ENCODE data around the gene PCP2. TPM values are rescaled to one million over a fixed set of nuclear protein-coding genes. Genes with fewer than 3 reads are reported as not detected.

The PCP2 gene
- total and polyA plus RNA-seq, 2 donors (not counting 1 experiment from before 2014, with no cell fraction given): not detected

GRCh38 chr19:7662657-7663056 lies 29.1 kb upstream of the PCP2 start:
- Histone ChIP-seq H3K4me3 (replicated peaks in 1 of 4; ENCODE audit: control extremely low read depth in 1 of 4, insufficient read depth in 1 of 4, low read depth in 3 of 4, low read length in 4 of 4) (no peak overlapping the region), H2AFZ (ENCODE audit: low read length) (no peak overlapping the region), H3K9me3 (ENCODE audit: control insufficient read depth, insufficient read depth, low read depth, low read length) (no peaks in the 10 kb centered on the region), H3K36me3 (ENCODE audit: control insufficient read depth, insufficient read depth, low read length) (no peaks in the 10 kb centered on the region), H3K27ac (ENCODE audit: insufficient read depth, low read length) (no peak overlapping the region), H3K9ac (ENCODE audit: insufficient read depth, low read length) (no peak overlapping the region), H3K79me2 (ENCODE audit: control insufficient read depth, insufficient read depth, low read length) (no peaks in the 10 kb centered on the region), H3K27me3 (ENCODE audit: control insufficient read depth, insufficient read depth, low read length) (no peaks in the 10 kb centered on the region), H3K4me1 (ENCODE audit: control insufficient read depth, extremely low read depth, insufficient read depth, low read length) (no peaks in the 10 kb centered on the region), H3K4me2 (ENCODE audit: extremely low read depth, insufficient read depth, low read length) (no peak overlapping the region), H4K20me1 (ENCODE audit: control insufficient read depth, extremely low read depth, insufficient read depth, low read length) (no peaks in the 10 kb centered on the region)
- no peak for DNase-seq (ENCODE audit: low read depth in 2 of 2)
- TF ChIP-seq CTCF (conservative IDR thresholded peaks at IDR 0.05 in 1 of 2, IDR thresholded peaks at IDR 0.05 in 1 of 2; ENCODE audit: low read depth in 1 of 2, low read length in 2 of 2) (no peak), EZH2 (IDR thresholded peaks at IDR 0.05; ENCODE audit: low read length, missing control alignments) (no peak)

DNA sequence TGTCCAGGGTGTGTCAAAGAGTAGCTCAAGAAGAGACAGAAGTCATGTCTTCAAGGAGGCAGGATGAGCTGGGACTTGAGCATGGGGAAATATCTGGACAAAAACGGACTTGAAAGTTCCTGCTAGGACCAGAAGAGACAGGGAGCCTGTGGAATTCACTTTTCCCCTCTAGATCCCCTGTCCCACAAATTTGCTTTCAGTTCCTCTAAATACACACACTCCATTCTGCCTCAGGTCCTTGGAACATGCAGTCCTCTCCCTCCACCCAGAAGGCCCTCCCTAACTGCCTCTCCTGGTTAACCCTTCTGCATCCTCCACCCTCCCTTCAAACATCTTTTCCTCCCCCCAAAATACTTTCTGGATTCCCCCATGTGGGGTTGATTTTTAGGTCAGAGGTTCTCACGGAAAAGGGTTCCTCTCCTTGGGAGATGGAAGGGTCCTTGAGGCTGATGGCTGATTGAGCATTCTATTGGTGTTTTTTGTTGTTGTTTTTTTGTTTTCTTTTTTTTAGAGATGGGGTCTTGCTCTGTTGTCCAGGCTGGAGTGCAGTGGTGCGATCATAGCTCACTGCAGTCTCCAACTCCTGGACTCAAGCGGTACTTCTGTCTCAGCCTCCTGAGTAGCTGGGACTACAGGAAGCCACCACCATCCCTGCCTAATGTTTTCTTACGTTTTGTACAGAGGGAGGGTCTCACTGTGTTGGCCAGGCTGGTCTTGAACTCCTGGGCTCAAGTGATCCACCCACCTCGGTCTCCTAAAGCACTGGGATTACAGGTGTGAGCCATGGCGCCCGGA lies 28.4 kb upstream of the PCP2 start:
- Histone ChIP-seq H3K79me2 (ENCODE audit: control insufficient read depth, insufficient read depth, low read length) (no peaks in the 10 kb centered on the region), H3K9ac (ENCODE audit: insufficient read depth, low read length) (no peak overlapping the region), H3K4me1 (ENCODE audit: control insufficient read depth, extremely low read depth, insufficient read depth, low read length) (no peaks in the 10 kb centered on the region), H4K20me1 (ENCODE audit: control insufficient read depth, extremely low read depth, insufficient read depth, low read length) (no peaks in the 10 kb centered on the region), H3K36me3 (ENCODE audit: control insufficient read depth, insufficient read depth, low read length) (no peaks in the 10 kb centered on the region), H3K27ac (ENCODE audit: insufficient read depth, low read length) (no peak overlapping the region), H3K4me3 (replicated peaks in 1 of 4; ENCODE audit: control extremely low read depth in 1 of 4, insufficient read depth in 1 of 4, low read depth in 3 of 4, low read length in 4 of 4) (no peak overlapping the region), H3K9me3 (ENCODE audit: control insufficient read depth, insufficient read depth, low read depth, low read length) (no peaks in the 10 kb centered on the region), H3K27me3 (ENCODE audit: control insufficient read depth, insufficient read depth, low read length) (no peaks in the 10 kb centered on the region), H2AFZ (ENCODE audit: low read length) (no peak overlapping the region), H3K4me2 (ENCODE audit: extremely low read depth, insufficient read depth, low read length) (no peak overlapping the region)
- DNase-seq (ENCODE audit: low read depth in 2 of 2): no peak
- TF ChIP-seq CTCF (conservative IDR thresholded peaks at IDR 0.05 in 1 of 2, IDR thresholded peaks at IDR 0.05 in 1 of 2; ENCODE audit: low read depth in 1 of 2, low read length in 2 of 2): no peak
- TF ChIP-seq EZH2 (IDR thresholded peaks at IDR 0.05; ENCODE audit: low read length, missing control alignments): no peak

DNA sequence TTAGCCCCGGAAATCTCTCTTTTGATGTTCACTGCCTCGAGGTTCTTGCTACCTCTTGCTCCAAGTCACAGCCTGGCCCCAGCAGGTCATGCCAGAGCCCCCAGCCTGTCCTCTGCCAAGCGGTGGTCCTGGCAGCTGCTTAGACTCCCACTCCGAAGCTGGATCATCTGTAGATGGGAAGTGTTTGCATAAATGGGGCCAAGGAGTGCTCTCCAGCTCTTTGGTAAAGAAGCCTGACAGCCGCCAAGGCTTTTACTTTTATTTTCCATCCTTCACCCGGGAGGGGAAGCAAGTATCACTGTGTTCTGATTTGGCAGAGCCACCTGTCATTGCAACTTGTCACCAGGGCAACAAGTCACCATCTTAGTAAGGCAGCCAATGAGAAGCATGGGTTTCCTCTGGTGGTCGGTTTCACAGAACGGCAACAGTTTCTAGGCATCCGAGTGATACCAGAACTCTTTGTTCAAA lies 24.7 kb upstream of the PCP2 start:
- no peak overlapping the region for H3K27ac ChIP-seq (ENCODE audit: insufficient read depth, low read length)
- H3K36me3 ChIP-seq (ENCODE audit: control insufficient read depth, insufficient read depth, low read length): no peaks in the 10 kb centered on the region
- DNase-seq (ENCODE audit: low read depth in 2 of 2): no peak
- no peak overlapping the region for H3K4me2 ChIP-seq (ENCODE audit: extremely low read depth, insufficient read depth, low read length)
- H3K79me2 ChIP-seq (ENCODE audit: control insufficient read depth, insufficient read depth, low read length): no peaks in the 10 kb centered on the region
- no peak overlapping the region for H3K4me3 ChIP-seq (replicated peaks in 1 of 4; ENCODE audit: control extremely low read depth in 1 of 4, insufficient read depth in 1 of 4, low read depth in 3 of 4, low read length in 4 of 4)
- TF ChIP-seq CTCF (conservative IDR thresholded peaks at IDR 0.05 in 1 of 2, IDR thresholded peaks at IDR 0.05 in 1 of 2; ENCODE audit: low read depth in 1 of 2, low read length in 2 of 2) (no peak), EZH2 (IDR thresholded peaks at IDR 0.05; ENCODE audit: low read length, missing control alignments) (no peak)
- no peaks in the 10 kb centered on the region for H3K27me3 ChIP-seq (ENCODE audit: control insufficient read depth, insufficient read depth, low read length)
- no peaks in the 10 kb centered on the region for H4K20me1 ChIP-seq (ENCODE audit: control insufficient read depth, extremely low read depth, insufficient read depth, low read length)
- no peak overlapping the region for H2AFZ ChIP-seq (ENCODE audit: low read length)
- no peak overlapping the region for H3K9ac ChIP-seq (ENCODE audit: insufficient read depth, low read length)
- no peaks in the 10 kb centered on the region for H3K9me3 ChIP-seq (ENCODE audit: control insufficient read depth, insufficient read depth, low read depth, low read length)
- H3K4me1 ChIP-seq (ENCODE audit: control insufficient read depth, extremely low read depth, insufficient read depth, low read length): no peaks in the 10 kb centered on the region

All from fibroblast of lung (primary cell).